ENCODE data around the gene GABARAP.

DNA sequence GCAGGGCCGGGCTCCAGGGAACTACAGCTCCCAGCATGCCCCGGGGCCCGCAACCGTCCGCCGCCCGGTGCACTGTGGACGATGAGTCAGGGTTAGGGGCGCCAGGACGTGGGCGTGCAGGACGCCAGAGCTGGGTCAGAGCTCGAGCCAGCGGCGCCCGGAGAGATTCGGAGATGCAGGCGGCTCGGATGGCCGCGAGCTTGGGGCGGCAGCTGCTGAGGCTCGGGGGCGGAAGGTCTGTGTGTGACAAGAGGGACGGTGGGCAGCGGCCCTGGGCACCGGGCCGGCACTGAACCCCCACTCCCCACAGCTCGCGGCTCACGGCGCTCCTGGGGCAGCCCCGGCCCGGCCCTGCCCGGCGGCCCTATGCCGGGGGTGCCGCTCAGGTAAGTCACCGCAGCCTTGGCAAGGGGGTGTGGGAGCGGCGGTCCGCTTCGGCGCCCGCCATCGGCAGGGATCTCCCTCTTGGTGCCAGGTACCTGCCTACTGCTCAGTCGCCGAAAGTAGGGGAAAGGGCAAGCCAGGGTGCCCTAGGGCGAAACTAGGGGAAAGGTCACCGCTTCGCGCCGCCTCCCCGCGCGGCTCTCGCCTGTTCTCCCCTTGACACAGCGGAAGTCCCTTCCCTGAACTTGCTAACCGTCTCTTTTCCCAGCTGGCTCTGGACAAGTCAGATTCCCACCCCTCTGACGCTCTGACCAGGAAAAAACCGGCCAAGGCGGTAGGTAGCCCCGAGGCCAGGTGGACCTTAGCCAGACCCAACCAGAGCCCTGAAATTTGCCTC is 22.2 kb downstream of the GABARAP start, which contains the start of the genes ACADVL and DLG4:
- TF ChIP-seq SUZ12 (IDR thresholded peaks at IDR 0.05; ENCODE audit: unreplicated experiment) (no peak), HDAC6 (IDR thresholded peaks at IDR 0.05; ENCODE audit: unreplicated experiment) (no peak), NR2C2 (IDR thresholded peaks at IDR 0.05; ENCODE audit: borderline replicate concordance, control insufficient read depth, insufficient read length, low read depth) (no peak)
- TF ChIP-seq, protein P1, sequence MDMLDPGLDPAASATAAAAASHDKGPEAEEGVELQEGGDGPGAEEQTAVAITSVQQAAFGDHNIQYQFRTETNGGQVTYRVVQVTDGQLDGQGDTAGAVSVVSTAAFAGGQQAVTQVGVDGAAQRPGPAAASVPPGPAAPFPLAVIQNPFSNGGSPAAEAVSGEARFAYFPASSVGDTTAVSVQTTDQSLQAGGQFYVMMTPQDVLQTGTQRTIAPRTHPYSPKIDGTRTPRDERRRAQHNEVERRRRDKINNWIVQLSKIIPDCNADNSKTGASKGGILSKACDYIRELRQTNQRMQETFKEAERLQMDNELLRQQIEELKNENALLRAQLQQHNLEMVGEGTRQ (IDR thresholded peaks at IDR 0.05; ENCODE audit: borderline replicate concordance, low read depth, low read length): no peak

All from GM12878 (cell line).